Measurements from ENCODE around the gene LMO2. TPM values are rescaled to one million over a fixed set of nuclear protein-coding genes. Genes with fewer than 3 reads are reported as not detected.
"Not testable (repeated sequence)": the region's sequence is repeated elsewhere in the genome, so short reads cannot be mapped to it uniquely, and the experiment has no call there.

Gene LMO2
- total and polyA plus RNA-seq, 4 donors: 1.5 to 81.9 (median 6.0) TPM

GRCh38 chr11:33825854-33826560 is 65.9 kb downstream of the LMO2 start:
- Histone ChIP-seq H3K36me3 (ENCODE audit: control insufficient read depth in 4 of 4, insufficient read depth in 3 of 4, low read depth in 1 of 4, low read length in 3 of 4) (no peaks in the 10 kb centered on the region), H3K4me3 (ENCODE audit: low read depth in 1 of 3, low read length in 3 of 3) (no peak overlapping the region), H3K9me3 (ENCODE audit: control insufficient read depth in 4 of 4, low read length in 3 of 4) (no peaks in the 10 kb centered on the region), H3K4me1 (ENCODE audit: control insufficient read depth in 4 of 4, insufficient read depth in 4 of 4, low read length in 3 of 4) (peaks cover 7 to 12% (median 9%) of the 10 kb centered on the region in 4 donors), H3K27me3 (ENCODE audit: control insufficient read depth in 4 of 4, insufficient read depth in 4 of 4, low read length in 3 of 4) (peaks cover 0 to 14% (median 4%) of the 10 kb centered on the region in 4 donors), H3K27ac (ENCODE audit: low read depth in 1 of 2, low read length in 2 of 2) (no peak overlapping the region), H3K9ac (ENCODE audit: low read depth in 1 of 2, low read length in 2 of 2) (no peak overlapping the region)
- 90% methylated on average over 3 of the region's 3 CpGs for WGBS
- DNase-seq (ENCODE audit: low spot score): no peak
- TF ChIP-seq REST (IDR thresholded peaks at IDR 0.05): no peak
- TF ChIP-seq RAD21 (IDR thresholded peaks at IDR 0.05): no peak
- TF ChIP-seq HNF4A (conservative IDR thresholded peaks at IDR 0.05): no peak
- no peak for TF ChIP-seq EGR1 (IDR thresholded peaks at IDR 0.05; ENCODE audit: low read depth in 2 of 2)
- no peak for TF ChIP-seq MAX (IDR thresholded peaks at IDR 0.05)
- TF ChIP-seq FOXA2 (IDR thresholded peaks at IDR 0.05): no peak
- TF ChIP-seq ZBTB33 (IDR thresholded peaks at IDR 0.05): no peak
- no peak for TF ChIP-seq RXRA (IDR thresholded peaks at IDR 0.05)
- TF ChIP-seq YY1 (IDR thresholded peaks at IDR 0.05): no peak
- TF ChIP-seq NR2F2 (IDR thresholded peaks at IDR 0.05): no peak
- no peak for TF ChIP-seq ATF3 (IDR thresholded peaks at IDR 0.05)
- no peak for TF ChIP-seq FOXA1 (IDR thresholded peaks at IDR 0.05)

- WGBS: 51% methylated on average over 3 of the region's 3 CpGs
- H3K27ac ChIP-seq (ENCODE audit: low read depth in 1 of 2, low read length in 2 of 2); H3K4me3 ChIP-seq (ENCODE audit: low read depth in 1 of 3, low read length in 3 of 3); H3K4me1 ChIP-seq (ENCODE audit: control insufficient read depth in 4 of 4, insufficient read depth in 4 of 4, low read length in 3 of 4); H3K9ac ChIP-seq (ENCODE audit: low read depth in 1 of 2, low read length in 2 of 2); H3K9me3 ChIP-seq (ENCODE audit: control insufficient read depth in 4 of 4, low read length in 3 of 4); DNase-seq (ENCODE audit: low spot score); H3K36me3 ChIP-seq (ENCODE audit: control insufficient read depth in 4 of 4, insufficient read depth in 3 of 4, low read depth in 1 of 4, low read length in 3 of 4): not testable (repeated sequence)
- peaks cover 0 to 12% (median 4%) of the 10 kb centered on the region in 4 donors for H3K27me3 ChIP-seq (ENCODE audit: control insufficient read depth in 4 of 4, insufficient read depth in 4 of 4, low read length in 3 of 4)
Measured at GRCh38 chr11:33822981-33823380, 68.9 kb downstream of the LMO2 start.

All from liver (tissue), 9 donors.